Activated B cell treated with CpG ODN at 0.5 μM for 24 hours (primary cell): ENCODE data around the gene TEKTIP1. TPM values are rescaled to one million over a fixed set of nuclear protein-coding genes. Genes with fewer than 3 reads are reported as not detected.
A peak's percentile ranks its signal among the peaks of the same experiment; 100 is the strongest.

Experiments used
- ATAC-seq: fragments of 200-7000 bp; cut with Tn5 transposase; one replicate; pipeline ENCODE4 v1.10.0; 2021; ENCODE audit warnings: low read depth, mild to moderate bottlenecking, moderate library complexity
- CTCF ChIA-PET: fragments of 350-600 bp; sonication (Branson Sonifier 250); formaldehyde crosslinking; loops from one replicate; lab custom pipeline; 2021; ENCODE audit warnings: antibody characterized with exemption; lab: Charles Lee
- POLR2A ChIA-PET: fragments of 350-600 bp; sonication (Branson Sonifier 250); formaldehyde crosslinking; loops from one replicate; lab custom pipeline; 2021; ENCODE audit warnings: antibody characterized with exemption; lab: Charles Lee
- DNase-seq: peaks from one replicate; pipeline ENCODE4 v3.0.0; 2022
- H3K27ac Mint-ChIP-seq: one replicate; pipeline ENCODE4 v1.8.0; 2020; ENCODE audit warnings: mixed read lengths
- H3K27me3 Mint-ChIP-seq: one replicate; pipeline ENCODE4 v1.8.0; 2021; ENCODE audit warnings: mixed read lengths
- H3K36me3 Mint-ChIP-seq: one replicate; pipeline ENCODE4 v1.8.0; 2021; ENCODE audit warnings: low read depth, mixed read lengths
- H3K4me1 Mint-ChIP-seq: one replicate; pipeline ENCODE4 v1.8.0; 2021; ENCODE audit warnings: mixed read lengths
- H3K4me3 Mint-ChIP-seq: one replicate; pipeline ENCODE4 v1.8.0; 2020; ENCODE audit warnings: mild to moderate bottlenecking, mixed read lengths
- H3K9me3 Mint-ChIP-seq: one replicate; pipeline ENCODE4 v1.8.0; 2020; ENCODE audit warnings: mixed read lengths
- intact Hi-C: fragments of 100-400 bp; cut with micrococcal nuclease; formaldehyde crosslinking; loops from one replicate; pipeline ENCODE4 v1.15.1; 2024
- total RNA-seq: library from RNA; stranded (reverse); gene quantifications from 2 replicates; pipeline ENCODE4 v1.2.3, GENCODE V29; 2022
- TF ChIP-seq, protein P1 (sequence below): fragments of 200-600 bp; IDR thresholded peaks from one replicate; pipeline ENCODE4 v1.8.0; 2022; ENCODE audit warnings: antibody characterized with exemption, mild to moderate bottlenecking

TEKTIP1 gene
- total RNA-seq, 1 donor from 2014 or later, result 7.1 TPM

DNA sequence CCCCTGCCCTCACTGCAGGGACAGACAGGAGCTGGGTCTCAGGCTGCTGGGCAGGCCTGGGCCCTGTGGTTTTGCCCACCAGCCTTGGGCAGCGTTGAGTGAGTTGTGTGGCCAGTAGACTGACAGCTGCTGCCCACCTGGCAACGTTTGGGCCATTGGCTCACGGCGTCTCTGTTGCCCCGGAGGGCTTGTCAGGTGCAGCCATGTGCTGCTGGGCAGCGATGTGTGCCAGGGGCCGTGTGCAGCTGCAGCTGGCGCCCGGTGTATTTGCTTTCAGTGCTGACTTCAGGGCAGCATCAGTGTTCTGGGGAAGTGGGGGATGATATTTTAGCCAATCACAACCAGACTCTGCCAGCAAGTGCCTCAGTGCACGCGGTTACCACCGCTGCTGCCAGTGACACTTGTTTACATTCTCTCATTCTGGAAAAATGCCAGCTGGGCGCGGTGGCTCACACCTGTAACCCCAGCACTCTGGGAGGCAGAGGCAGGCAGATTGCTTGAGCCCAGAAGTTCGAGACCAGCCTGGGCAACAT is 22.2 kb upstream of the TEKTIP1 start:
- Mint-ChIP-seq H3K36me3 (peaks cover 19% of the 10 kb centered on the region), H3K4me1 (peaks cover 55% of the 10 kb centered on the region), H3K9me3 (no peaks in the 10 kb centered on the region), H3K27me3 (no peaks in the 10 kb centered on the region), H3K27ac (peak overlapping the region; percentile 59), H3K4me3 (peak overlapping the region; percentile 2)
- peak; percentile 86 for ATAC-seq
- ChIA-PET CTCF (no interaction called here), POLR2A (interaction anchor here (0.8 to 1.3 kb wide), 4 partner anchors 14 to 37 kb away, joined by 3 to 6 read pairs (median 4); partner anchors contain the start of gene DOHH)
- TF ChIP-seq, protein P1, sequence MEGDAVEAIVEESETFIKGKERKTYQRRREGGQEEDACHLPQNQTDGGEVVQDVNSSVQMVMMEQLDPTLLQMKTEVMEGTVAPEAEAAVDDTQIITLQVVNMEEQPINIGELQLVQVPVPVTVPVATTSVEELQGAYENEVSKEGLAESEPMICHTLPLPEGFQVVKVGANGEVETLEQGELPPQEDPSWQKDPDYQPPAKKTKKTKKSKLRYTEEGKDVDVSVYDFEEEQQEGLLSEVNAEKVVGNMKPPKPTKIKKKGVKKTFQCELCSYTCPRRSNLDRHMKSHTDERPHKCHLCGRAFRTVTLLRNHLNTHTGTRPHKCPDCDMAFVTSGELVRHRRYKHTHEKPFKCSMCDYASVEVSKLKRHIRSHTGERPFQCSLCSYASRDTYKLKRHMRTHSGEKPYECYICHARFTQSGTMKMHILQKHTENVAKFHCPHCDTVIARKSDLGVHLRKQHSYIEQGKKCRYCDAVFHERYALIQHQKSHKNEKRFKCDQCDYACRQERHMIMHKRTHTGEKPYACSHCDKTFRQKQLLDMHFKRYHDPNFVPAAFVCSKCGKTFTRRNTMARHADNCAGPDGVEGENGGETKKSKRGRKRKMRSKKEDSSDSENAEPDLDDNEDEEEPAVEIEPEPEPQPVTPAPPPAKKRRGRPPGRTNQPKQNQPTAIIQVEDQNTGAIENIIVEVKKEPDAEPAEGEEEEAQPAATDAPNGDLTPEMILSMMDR, result no peak
- intact Hi-C loops, result no loop called here
- no peak for DNase-seq

- no peaks in the 10 kb centered on the region for H3K9me3 Mint-ChIP-seq
- no peak for ATAC-seq
- no peak for DNase-seq
- no peak overlapping the region for H3K4me3 Mint-ChIP-seq
- no peaks in the 10 kb centered on the region for H3K27me3 Mint-ChIP-seq
- TF ChIP-seq, protein P1, result no peak
- no peak overlapping the region for H3K27ac Mint-ChIP-seq
- intact Hi-C loops, result no loop called here
- peaks cover 53% of the 10 kb centered on the region for H3K4me1 Mint-ChIP-seq
- POLR2A ChIA-PET, result interaction anchor here (1.0 kb wide), 1 partner anchor 12 kb away, joined by 3 read pairs; the partner anchor contains the start of gene FZR1
- CTCF ChIA-PET, result no interaction called here
- H3K36me3 Mint-ChIP-seq, result peaks cover 20% of the 10 kb centered on the region
Measured at GRCh38 chr19:3517638-3518037, 21.3 kb upstream of the TEKTIP1 start.

DNA sequence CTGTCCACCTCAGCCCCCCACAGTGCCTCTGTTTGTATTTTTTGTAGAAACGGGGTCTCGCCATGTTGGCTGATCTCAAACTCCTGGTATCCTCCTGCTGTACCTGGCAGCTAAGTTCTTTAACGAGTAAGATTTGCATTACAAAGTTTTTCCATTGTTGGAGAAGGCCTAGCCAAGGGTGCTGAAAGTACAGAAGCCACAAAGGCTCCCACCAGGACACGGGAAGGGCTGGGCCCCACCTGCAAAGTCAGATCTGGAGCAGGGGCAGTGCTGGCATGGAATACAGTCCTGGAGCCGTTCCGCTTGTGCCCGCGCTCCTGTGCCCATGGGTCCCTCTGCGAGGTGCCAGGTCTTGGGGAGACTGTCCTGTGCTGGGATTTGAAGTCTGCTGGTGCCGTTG is 20.7 kb upstream of the TEKTIP1 start:
- ChIA-PET POLR2A (interaction anchor here (0.6 to 1.0 kb wide), 2 partner anchors 12 to 332 kb away, joined by 3 read pairs; partner anchors contain the start of gene FZR1), CTCF (no interaction called here)
- peaks cover 53% of the 10 kb centered on the region for H3K4me1 Mint-ChIP-seq

DNA sequence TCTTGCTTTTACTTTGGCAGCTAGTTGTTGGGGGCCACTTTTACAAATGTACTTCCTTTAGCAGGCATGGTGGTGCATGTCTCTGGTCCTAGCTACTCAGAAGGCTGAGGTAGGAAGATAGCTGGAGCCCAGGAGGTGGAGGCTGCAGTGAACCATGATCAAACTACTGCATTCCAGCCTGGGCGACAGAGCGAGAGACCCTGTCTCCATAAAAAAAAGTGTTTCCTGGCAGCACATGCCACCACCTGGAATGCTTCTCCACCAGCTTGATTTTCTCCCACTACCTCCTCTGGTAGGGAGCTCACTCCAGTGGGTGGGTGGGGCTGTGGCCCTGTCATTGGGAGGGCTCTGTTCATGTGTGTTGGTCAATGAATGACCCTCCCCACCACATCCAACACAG is 20.3 kb upstream of the TEKTIP1 start:
- POLR2A ChIA-PET, result interaction anchor here (0.6 kb wide), 1 partner anchor 332 kb away, joined by 3 read pairs; no protein-coding TSS in a partner anchor
- Mint-ChIP-seq H3K27me3 (no peaks in the 10 kb centered on the region), H3K27ac (peak overlapping the region; percentile 50), H3K4me1 (peaks cover 52% of the 10 kb centered on the region), H3K36me3 (peaks cover 25% of the 10 kb centered on the region), H3K4me3 (no peak overlapping the region), H3K9me3 (no peaks in the 10 kb centered on the region)
- intact Hi-C loops, result no loop called here
- ATAC-seq (no peak), DNase-seq (no peak)
- CTCF ChIA-PET, result no interaction called here
- TF ChIP-seq, protein P1, result no peak

More for the DNA sequence above, 20.7 kb upstream of the TEKTIP1 start:
- no peaks in the 10 kb centered on the region for H3K9me3 Mint-ChIP-seq
- ATAC-seq (no peak), DNase-seq (no peak)
- TF ChIP-seq, protein P1, result no peak
- peaks cover 24% of the 10 kb centered on the region for H3K36me3 Mint-ChIP-seq
- no peak overlapping the region for H3K4me3 Mint-ChIP-seq
- intact Hi-C loops, result no loop called here
- no peaks in the 10 kb centered on the region for H3K27me3 Mint-ChIP-seq
- H3K27ac Mint-ChIP-seq, result peak overlapping the region; percentile 50

- Mint-ChIP-seq H3K27ac (no peak overlapping the region), H3K4me3 (no peak overlapping the region), H3K4me1 (peaks cover 50% of the 10 kb centered on the region), H3K36me3 (peaks cover 28% of the 10 kb centered on the region), H3K27me3 (no peaks in the 10 kb centered on the region), H3K9me3 (no peaks in the 10 kb centered on the region)
- CTCF ChIA-PET, result no interaction called here
- intact Hi-C loops, result no loop called here
- DNase-seq (no peak), ATAC-seq (no peak)
- TF ChIP-seq, protein P1, result no peak
- POLR2A ChIA-PET, result interaction anchor here (0.6 kb wide), 1 partner anchor 331 kb away, joined by 3 read pairs; no protein-coding TSS in a partner anchor
Measured at GRCh38 chr19:3519126-3519525, 19.8 kb upstream of the TEKTIP1 start.
